ENCODE measurements around the gene CMTM7. TPM values are rescaled to one million over a fixed set of nuclear protein-coding genes. Genes with fewer than 3 reads are reported as not detected.
"Not testable (repeated sequence)": the region's sequence is repeated elsewhere in the genome, so short reads cannot be mapped to it uniquely, and the experiment has no call there.

CMTM7 gene
- total and polyA plus RNA-seq, 9 of the 15 experiments (the other 6 are each of a cell fraction or from before 2014, with no cell fraction given): 0.03 to 1.6 (median 0.42) TPM; not detected in 4

GRCh38 chr3:32387512-32387911 is 4.1 kb upstream of the CMTM7 start:
- peaks cover 20 to 43% of the 10 kb centered on the region in 2 experiments for H3K27me3 ChIP-seq (ENCODE audit: control insufficient read depth in 2 of 2, insufficient read depth in 2 of 2, low read length in 2 of 2)
- no peak for ATAC-seq
- no peak overlapping the region for H2AFZ ChIP-seq (ENCODE audit: low read depth, low read length)
- no peak overlapping the region for H3K4me2 ChIP-seq (ENCODE audit: insufficient read depth, low read length)
- no peak overlapping the region for H3K9ac ChIP-seq (ENCODE audit: insufficient read depth in 1 of 2, low read depth in 2 of 2, low read length in 2 of 2)
- no peak overlapping the region for H3K27ac ChIP-seq (ENCODE audit: extremely low read depth, low read depth, low read length)
- H3K9me1 ChIP-seq (ENCODE audit: control insufficient read depth, insufficient read depth, low read length): no peaks in the 10 kb centered on the region
- peaks cover 2 to 12% of the 10 kb centered on the region in 2 experiments; a peak in 2 of 5 replicates for H3K4me1 ChIP-seq (replicated peaks in 1 of 2; ENCODE audit: control insufficient read depth in 2 of 2, insufficient read depth in 2 of 2, low read length in 2 of 2)
- no TSS peak for BruUV-seq (replicated peaks)
- H4K20me1 ChIP-seq (replicated peaks; ENCODE audit: control insufficient read depth, insufficient read depth, low read length): no peaks in the 10 kb centered on the region
- no peaks in the 10 kb centered on the region for H3K79me2 ChIP-seq (ENCODE audit: control insufficient read depth, insufficient read depth, low read length)
- H3K4me3 ChIP-seq: no peak overlapping the region
- WGBS (ENCODE audit: insufficient coverage, low coverage, missing lambda C conversion rate): 0% methylated on average over 2 of the region's 2 CpGs
- no peak for FAIRE-seq
- intact Hi-C loops (cut with micrococcal nuclease) (no loop called here), in situ Hi-C loops (cut with MboI) (no loop called here)
- no peaks in the 10 kb centered on the region for H3K36me3 ChIP-seq (ENCODE audit: control insufficient read depth, insufficient read depth, low read length)
- CTCF ChIA-PET (ENCODE audit: low intra/inter-chr PET ratio): no interaction called here
- no peak for DNase-seq (ENCODE audit: extremely low read depth in 1 of 4, low spot score in 3 of 4)
- POLR2A ChIA-PET: no interaction called here
- no peaks in the 10 kb centered on the region for H3K9me3 ChIP-seq (replicated peaks; ENCODE audit: control insufficient read depth, insufficient read depth, low read depth, low read length)
- TF ChIP-seq ZNF449 (CRISPR knock-in tag; IDR thresholded peaks at IDR 0.05) (no peak), NCOA2 (IDR thresholded peaks at IDR 0.05; ENCODE audit: partially characterized antibody in 2 of 2) (no peak), ETV6 (IDR thresholded peaks at IDR 0.05; ENCODE audit: borderline replicate concordance in 1 of 2, low read depth in 2 of 2, low read length in 1 of 2) (no peak), ETV6 (CRISPR knock-in tag; IDR thresholded peaks at IDR 0.05; ENCODE audit: borderline replicate concordance) (no peak), HOXB6 (CRISPR knock-in tag; IDR thresholded peaks at IDR 0.05; ENCODE audit: borderline replicate concordance) (no peak), ARID3B (CRISPR knock-in tag; IDR thresholded peaks at IDR 0.05; ENCODE audit: borderline replicate concordance) (no peak), KDM4B (IDR thresholded peaks at IDR 0.05; ENCODE audit: borderline replicate concordance in 2 of 2, low read depth in 1 of 2) (no peak)

GRCh38 chr3:32389577-32389976 is 2.1 kb upstream of the CMTM7 start:
- H2AFZ ChIP-seq (ENCODE audit: low read depth, low read length); H3K9me1 ChIP-seq (ENCODE audit: control insufficient read depth, insufficient read depth, low read length); intact Hi-C loops (cut with micrococcal nuclease); H4K20me1 ChIP-seq (replicated peaks; ENCODE audit: control insufficient read depth, insufficient read depth, low read length); H3K4me2 ChIP-seq (ENCODE audit: insufficient read depth, low read length); H3K9ac ChIP-seq (ENCODE audit: insufficient read depth in 1 of 2, low read depth in 2 of 2, low read length in 2 of 2); POLR2A ChIA-PET; BruUV-seq (replicated peaks); H3K27ac ChIP-seq (ENCODE audit: extremely low read depth, low read depth, low read length); H3K79me2 ChIP-seq (ENCODE audit: control insufficient read depth, insufficient read depth, low read length); H3K9me3 ChIP-seq (replicated peaks; ENCODE audit: control insufficient read depth, insufficient read depth, low read depth, low read length); in situ Hi-C loops (cut with MboI); CTCF ChIA-PET (ENCODE audit: low intra/inter-chr PET ratio); H3K36me3 ChIP-seq (ENCODE audit: control insufficient read depth, insufficient read depth, low read length); ATAC-seq; DNase-seq (ENCODE audit: extremely low read depth in 1 of 4, low spot score in 3 of 4); H3K4me3 ChIP-seq: not testable (repeated sequence)
- H3K4me1 ChIP-seq (replicated peaks in 1 of 2; ENCODE audit: control insufficient read depth in 2 of 2, insufficient read depth in 2 of 2, low read length in 2 of 2): peaks cover 0 to 12% of the 10 kb centered on the region in 2 experiments; a peak in 2 of 5 replicates
- FAIRE-seq: peak; percentile 19
- 2% methylated on average over 2 of the region's 2 CpGs for WGBS (ENCODE audit: insufficient coverage, low coverage, missing lambda C conversion rate)
- H3K27me3 ChIP-seq (ENCODE audit: control insufficient read depth in 2 of 2, insufficient read depth in 2 of 2, low read length in 2 of 2): peaks cover 27 to 44% of the 10 kb centered on the region in 2 experiments

Data from K562 (cell line).